ENCODE measurements around the gene CAVIN2. TPM values are rescaled to one million over a fixed set of nuclear protein-coding genes. Genes with fewer than 3 reads are reported as not detected.

Gene CAVIN2
- total RNA-seq, 1 donor from 2014 or later: not detected

- no peak for DNase-seq
- H3K27ac Mint-ChIP-seq (ENCODE audit: unreplicated experiment): no peak overlapping the region
- H3K36me3 Mint-ChIP-seq (ENCODE audit: unreplicated experiment): no peaks in the 10 kb centered on the region
- H3K4me1 Mint-ChIP-seq (ENCODE audit: low read depth, unreplicated experiment): peaks cover 12% of the 10 kb centered on the region
- no peak overlapping the region for H3K4me3 Mint-ChIP-seq (ENCODE audit: unreplicated experiment)
- no peak for TF ChIP-seq CTCF (IDR thresholded peaks at IDR 0.05; ENCODE audit: partially characterized antibody, unreplicated experiment)
- no peaks in the 10 kb centered on the region for H3K9me3 Mint-ChIP-seq (ENCODE audit: unreplicated experiment)
- H3K27me3 Mint-ChIP-seq (ENCODE audit: unreplicated experiment): no peaks in the 10 kb centered on the region
Measured at GRCh38 chr2:191869781-191870180, 22.9 kb upstream of the CAVIN2 start.

GRCh38 chr2:191869178-191869577 lies 22.3 kb upstream of the CAVIN2 start:
- DNase-seq: peak; percentile 81
- Mint-ChIP-seq H3K27me3 (ENCODE audit: unreplicated experiment) (no peaks in the 10 kb centered on the region), H3K4me1 (ENCODE audit: low read depth, unreplicated experiment) (peaks cover 18% of the 10 kb centered on the region), H3K27ac (ENCODE audit: unreplicated experiment) (no peak overlapping the region), H3K4me3 (ENCODE audit: unreplicated experiment) (no peak overlapping the region), H3K36me3 (ENCODE audit: unreplicated experiment) (no peaks in the 10 kb centered on the region), H3K9me3 (ENCODE audit: unreplicated experiment) (no peaks in the 10 kb centered on the region)
- peak; percentile 55 for TF ChIP-seq CTCF (IDR thresholded peaks at IDR 0.05; ENCODE audit: partially characterized antibody, unreplicated experiment)

- Mint-ChIP-seq H3K36me3 (ENCODE audit: unreplicated experiment) (no peaks in the 10 kb centered on the region), H3K4me3 (ENCODE audit: unreplicated experiment) (no peak overlapping the region), H3K4me1 (ENCODE audit: low read depth, unreplicated experiment) (peaks cover 22% of the 10 kb centered on the region), H3K27me3 (ENCODE audit: unreplicated experiment) (no peaks in the 10 kb centered on the region), H3K9me3 (ENCODE audit: unreplicated experiment) (no peaks in the 10 kb centered on the region), H3K27ac (ENCODE audit: unreplicated experiment) (no peak overlapping the region)
- DNase-seq: no peak
- no peak for TF ChIP-seq CTCF (IDR thresholded peaks at IDR 0.05; ENCODE audit: partially characterized antibody, unreplicated experiment)
Measured at GRCh38 chr2:191867507-191867847, 20.6 kb upstream of the CAVIN2 start.

GRCh38 chr2:191866675-191867506 lies 20.0 kb upstream of the CAVIN2 start:
- no peaks in the 10 kb centered on the region for H3K27me3 Mint-ChIP-seq (ENCODE audit: unreplicated experiment)
- TF ChIP-seq CTCF (IDR thresholded peaks at IDR 0.05; ENCODE audit: partially characterized antibody, unreplicated experiment): no peak
- no peak overlapping the region for H3K27ac Mint-ChIP-seq (ENCODE audit: unreplicated experiment)
- H3K4me1 Mint-ChIP-seq (ENCODE audit: low read depth, unreplicated experiment): peaks cover 22% of the 10 kb centered on the region
- no peak for DNase-seq
- no peak overlapping the region for H3K4me3 Mint-ChIP-seq (ENCODE audit: unreplicated experiment)
- no peaks in the 10 kb centered on the region for H3K36me3 Mint-ChIP-seq (ENCODE audit: unreplicated experiment)
- H3K9me3 Mint-ChIP-seq (ENCODE audit: unreplicated experiment): no peaks in the 10 kb centered on the region

GRCh38 chr2:191866195-191866594 lies 19.3 kb upstream of the CAVIN2 start:
- DNase-seq: no peak
- no peaks in the 10 kb centered on the region for H3K9me3 Mint-ChIP-seq (ENCODE audit: unreplicated experiment)
- no peaks in the 10 kb centered on the region for H3K27me3 Mint-ChIP-seq (ENCODE audit: unreplicated experiment)
- peaks cover 22% of the 10 kb centered on the region for H3K4me1 Mint-ChIP-seq (ENCODE audit: low read depth, unreplicated experiment)
- H3K36me3 Mint-ChIP-seq (ENCODE audit: unreplicated experiment): no peaks in the 10 kb centered on the region
- no peak for TF ChIP-seq CTCF (IDR thresholded peaks at IDR 0.05; ENCODE audit: partially characterized antibody, unreplicated experiment)
- H3K27ac Mint-ChIP-seq (ENCODE audit: unreplicated experiment): no peak overlapping the region
- no peak overlapping the region for H3K4me3 Mint-ChIP-seq (ENCODE audit: unreplicated experiment)

Measured in glutamatergic neuron (in vitro differentiated cells).